Parathyroid adenoma (tissue), 2 donors: ENCODE results near the gene CFAP299.
"Not testable (repeated sequence)": the region's sequence is repeated elsewhere in the genome, so short reads cannot be mapped to it uniquely, and the experiment has no call there.

Experiments used
- H2AFZ ChIP-seq: fragments of 300-600 bp; sonication (generic); one replicate; pipeline ENCODE4 v1.7.0; 2017; ENCODE audit warnings: antibody characterized with exemption, mild to moderate bottlenecking
- H3K27ac ChIP-seq: fragments of 300-600 bp; sonication (generic); one replicate; pipeline ENCODE4 v1.7.0; 2017
- H3K27me3 ChIP-seq: fragments of 300-600 bp; sonication (generic); one replicate; pipeline ENCODE4 v1.7.0; 2017; ENCODE audit warnings: low read length; ENCODE audit not compliant: control insufficient read depth, insufficient read depth
- H3K36me3 ChIP-seq: fragments of 300-600 bp; sonication (generic); one replicate; pipeline ENCODE4 v1.7.0; 2017; ENCODE audit warnings: low read length; ENCODE audit not compliant: control insufficient read depth, insufficient read depth
- H3K4me1 ChIP-seq: fragments of 300-600 bp; sonication (generic); one replicate; pipeline ENCODE4 v1.7.0; 2017; ENCODE audit warnings: control low read depth
- H3K4me2 ChIP-seq: fragments of 300-600 bp; sonication (generic); one replicate; pipeline ENCODE4 v1.7.0; 2017; ENCODE audit warnings: low read length
- H3K4me3 ChIP-seq: fragments of 300-600 bp; sonication (generic); one replicate; pipeline ENCODE4 v1.7.0; 2017; ENCODE audit warnings: low read depth, low read length
- H3K79me2 ChIP-seq: fragments of 300-600 bp; sonication (generic); one replicate; pipeline ENCODE4 v1.7.0; 2017; ENCODE audit warnings: control low read depth
- H3K9ac ChIP-seq: fragments of 300-600 bp; sonication (generic); one replicate; pipeline ENCODE4 v1.7.0; 2017; ENCODE audit warnings: mild to moderate bottlenecking
- H3K9me3 ChIP-seq: fragments of 300-600 bp; sonication (generic); one replicate; pipeline ENCODE4 v1.7.0; 2017; ENCODE audit warnings: low read length; ENCODE audit not compliant: control insufficient read depth
- TF ChIP-seq, protein P1 (sequence below): fragments of 300-600 bp; sonication (generic); IDR thresholded peaks from one replicate; pipeline ENCODE4 v1.7.0; 2017; ENCODE audit warnings: antibody characterized with exemption, mild to moderate bottlenecking
- donor health status: primary hyperparathyroidism.

The CFAP299 gene

GRCh38 chr4:80798082-80798481 lies 462.6 kb downstream of the CFAP299 start:
- H3K4me1 ChIP-seq: no peaks in the 10 kb centered on the region
- H3K4me2 ChIP-seq: no peak overlapping the region
- H3K27me3 ChIP-seq: no peaks in the 10 kb centered on the region
- no peak overlapping the region for H2AFZ ChIP-seq
- H3K79me2 ChIP-seq: no peaks in the 10 kb centered on the region
- TF ChIP-seq, protein P1, sequence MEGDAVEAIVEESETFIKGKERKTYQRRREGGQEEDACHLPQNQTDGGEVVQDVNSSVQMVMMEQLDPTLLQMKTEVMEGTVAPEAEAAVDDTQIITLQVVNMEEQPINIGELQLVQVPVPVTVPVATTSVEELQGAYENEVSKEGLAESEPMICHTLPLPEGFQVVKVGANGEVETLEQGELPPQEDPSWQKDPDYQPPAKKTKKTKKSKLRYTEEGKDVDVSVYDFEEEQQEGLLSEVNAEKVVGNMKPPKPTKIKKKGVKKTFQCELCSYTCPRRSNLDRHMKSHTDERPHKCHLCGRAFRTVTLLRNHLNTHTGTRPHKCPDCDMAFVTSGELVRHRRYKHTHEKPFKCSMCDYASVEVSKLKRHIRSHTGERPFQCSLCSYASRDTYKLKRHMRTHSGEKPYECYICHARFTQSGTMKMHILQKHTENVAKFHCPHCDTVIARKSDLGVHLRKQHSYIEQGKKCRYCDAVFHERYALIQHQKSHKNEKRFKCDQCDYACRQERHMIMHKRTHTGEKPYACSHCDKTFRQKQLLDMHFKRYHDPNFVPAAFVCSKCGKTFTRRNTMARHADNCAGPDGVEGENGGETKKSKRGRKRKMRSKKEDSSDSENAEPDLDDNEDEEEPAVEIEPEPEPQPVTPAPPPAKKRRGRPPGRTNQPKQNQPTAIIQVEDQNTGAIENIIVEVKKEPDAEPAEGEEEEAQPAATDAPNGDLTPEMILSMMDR: no peak
- no peak overlapping the region for H3K4me3 ChIP-seq
- no peak overlapping the region for H3K9ac ChIP-seq
- H3K9me3 ChIP-seq: peaks cover 3% of the 10 kb centered on the region
- H3K27ac ChIP-seq: no peak overlapping the region
- H3K36me3 ChIP-seq: no peaks in the 10 kb centered on the region

GRCh38 chr4:80800719-80801118 lies 465.2 kb downstream of the CFAP299 start:
- not testable (repeated sequence) for H3K27ac ChIP-seq, H3K4me2 ChIP-seq, H2AFZ ChIP-seq, H3K79me2 ChIP-seq, H3K27me3 ChIP-seq, H3K4me1 ChIP-seq, H3K4me3 ChIP-seq, H3K9ac ChIP-seq, H3K36me3 ChIP-seq, H3K9me3 ChIP-seq

DNA sequence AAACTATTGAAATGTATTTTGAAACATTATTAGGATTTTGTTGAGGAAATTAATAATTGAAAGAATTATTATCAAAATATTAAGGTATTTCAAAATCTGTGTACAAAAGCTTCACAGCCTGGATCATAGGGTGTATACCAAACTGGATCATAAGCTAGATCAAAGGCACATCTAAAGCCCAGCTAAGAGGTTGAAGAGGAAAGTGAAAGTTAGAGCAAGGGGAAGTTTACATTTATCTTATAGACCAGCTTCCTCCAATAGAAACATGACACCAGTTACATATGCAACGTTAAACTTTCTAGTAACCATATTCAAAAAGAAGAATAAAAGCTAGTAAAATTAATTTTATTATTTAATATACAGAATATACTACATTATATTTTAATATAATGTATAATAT lies 467.8 kb downstream of the CFAP299 start:
- Histone ChIP-seq H3K4me3 (no peak overlapping the region), H3K9ac (no peak overlapping the region), H3K27me3 (no peaks in the 10 kb centered on the region), H3K36me3 (no peaks in the 10 kb centered on the region), H3K4me1 (no peaks in the 10 kb centered on the region), H3K79me2 (no peaks in the 10 kb centered on the region), H2AFZ (no peak overlapping the region), H3K4me2 (no peak overlapping the region), H3K9me3 (no peaks in the 10 kb centered on the region), H3K27ac (no peak overlapping the region)
- TF ChIP-seq, protein P1: no peak

DNA sequence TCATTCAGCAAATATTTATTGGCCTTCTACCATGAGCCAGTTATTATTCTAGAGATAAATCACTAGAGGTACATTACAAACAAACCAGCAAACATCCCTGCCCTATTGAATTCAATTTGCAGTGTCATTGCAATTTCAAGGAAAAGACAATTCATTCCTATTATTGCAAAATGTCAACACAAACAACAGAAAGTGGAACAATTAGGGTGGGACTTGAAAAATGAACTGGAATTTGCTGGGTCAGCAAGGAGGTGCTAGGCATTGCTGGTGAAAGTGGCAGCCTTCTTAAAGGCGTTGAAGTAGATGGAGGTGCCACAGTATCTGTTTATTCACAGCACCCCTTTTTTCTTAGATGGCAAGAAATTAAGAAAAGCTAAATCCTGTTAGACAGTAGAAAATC lies 470.9 kb downstream of the CFAP299 start:
- H3K9ac ChIP-seq: no peak overlapping the region
- no peaks in the 10 kb centered on the region for H3K79me2 ChIP-seq
- no peaks in the 10 kb centered on the region for H3K9me3 ChIP-seq
- H3K4me3 ChIP-seq: no peak overlapping the region
- H3K36me3 ChIP-seq: no peaks in the 10 kb centered on the region
- TF ChIP-seq, protein P1: no peak
- no peaks in the 10 kb centered on the region for H3K4me1 ChIP-seq
- no peak overlapping the region for H2AFZ ChIP-seq
- no peak overlapping the region for H3K4me2 ChIP-seq
- no peak overlapping the region for H3K27ac ChIP-seq
- no peaks in the 10 kb centered on the region for H3K27me3 ChIP-seq

GRCh38 chr4:80809039-80809729 lies 473.7 kb downstream of the CFAP299 start:
- Histone ChIP-seq H3K4me3 (no peak overlapping the region), H3K36me3 (no peaks in the 10 kb centered on the region), H3K4me1 (no peaks in the 10 kb centered on the region), H2AFZ (no peak overlapping the region), H3K79me2 (no peaks in the 10 kb centered on the region), H3K4me2 (no peak overlapping the region), H3K27ac (no peak overlapping the region), H3K9ac (no peak overlapping the region), H3K9me3 (no peaks in the 10 kb centered on the region), H3K27me3 (no peaks in the 10 kb centered on the region)
- TF ChIP-seq, protein P1: no peak
